ENCODE measurements around the gene KIAA0825.

DNA sequence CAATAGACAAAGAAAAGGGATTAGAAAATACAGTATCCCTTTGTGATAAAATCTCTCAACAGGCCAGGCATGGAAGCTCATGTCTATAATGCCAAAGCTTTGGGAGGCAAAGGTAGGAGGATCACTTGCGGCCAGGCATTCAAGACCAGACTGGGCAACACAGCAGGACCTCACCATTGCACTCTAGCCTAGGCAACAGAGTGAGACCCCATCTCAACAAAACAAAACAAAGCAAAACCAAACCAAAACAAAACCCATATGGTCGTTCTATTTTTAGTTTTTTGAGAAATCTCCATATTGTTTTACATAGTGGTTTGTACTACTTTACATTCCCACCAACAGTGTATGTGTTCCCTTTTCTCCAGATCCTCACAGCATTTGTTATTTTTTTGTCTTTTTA is 193.0 kb downstream of the KIAA0825 start:
- TF ChIP-seq SUZ12 (IDR thresholded peaks at IDR 0.05; ENCODE audit: extremely low read depth, insufficient read depth, insufficient read length) (no peak), ZNF274 (IDR thresholded peaks at IDR 0.05; ENCODE audit: low read depth, low read length) (no peak), YY1 (IDR thresholded peaks at IDR 0.05; ENCODE audit: insufficient read depth, insufficient read length) (no peak)
